Measurements from ENCODE around the gene PUS10. TPM values are rescaled to one million over a fixed set of nuclear protein-coding genes. Genes with fewer than 3 reads are reported as not detected.

PUS10 gene
- total RNA-seq, 2 experiments from 2014 or later, result 3.3 to 7.5 TPM

GRCh38 chr2:61023670-61024069, 5.6 kb upstream of the PUS10 start:
- no peak for TF ChIP-seq CTCF (conservative IDR thresholded peaks at IDR 0.05; ENCODE audit: low read length)
- TF ChIP-seq EZH2phosphoT487 (IDR thresholded peaks at IDR 0.05; ENCODE audit: borderline replicate concordance, low read depth, low read length), result no peak
- POLR2A ChIA-PET, result no interaction called here
- Histone ChIP-seq H3K79me2 (ENCODE audit: insufficient read depth, low read depth, low read length) (peaks cover 33% of the 10 kb centered on the region), H3K4me3 (ENCODE audit: low read depth, low read length, poor library complexity, severe bottlenecking) (no peak overlapping the region), H3K4me2 (ENCODE audit: low read length) (no peak overlapping the region), H3K4me1 (ENCODE audit: insufficient read depth, low read length, poor library complexity, severe bottlenecking) (peaks cover 10% of the 10 kb centered on the region), H3K36me3 (ENCODE audit: insufficient read depth, low read length) (peaks cover 48% of the 10 kb centered on the region), H3K27ac (ENCODE audit: low read depth, low read length, poor library complexity, severe bottlenecking) (no peak overlapping the region), H3K9me3 (ENCODE audit: low read length) (peaks cover 6% of the 10 kb centered on the region), H3K9me2 (ENCODE audit: insufficient read depth, low read length) (no peaks in the 10 kb centered on the region), H2AFZ (ENCODE audit: low read length) (no peak overlapping the region), H4K20me1 (ENCODE audit: insufficient read depth, low read length) (peaks cover 2% of the 10 kb centered on the region; the same call in 1 of the 2 replicates)
- intact Hi-C loops (cut with micrococcal nuclease; ENCODE audit: unreplicated experiment), result no loop called here
- CTCF ChIA-PET (ENCODE audit: unreplicated experiment), result no interaction called here
- no peak for DNase-seq (ENCODE audit: low spot score)
- no TSS peak for BruUV-seq (replicated peaks)

DNA sequence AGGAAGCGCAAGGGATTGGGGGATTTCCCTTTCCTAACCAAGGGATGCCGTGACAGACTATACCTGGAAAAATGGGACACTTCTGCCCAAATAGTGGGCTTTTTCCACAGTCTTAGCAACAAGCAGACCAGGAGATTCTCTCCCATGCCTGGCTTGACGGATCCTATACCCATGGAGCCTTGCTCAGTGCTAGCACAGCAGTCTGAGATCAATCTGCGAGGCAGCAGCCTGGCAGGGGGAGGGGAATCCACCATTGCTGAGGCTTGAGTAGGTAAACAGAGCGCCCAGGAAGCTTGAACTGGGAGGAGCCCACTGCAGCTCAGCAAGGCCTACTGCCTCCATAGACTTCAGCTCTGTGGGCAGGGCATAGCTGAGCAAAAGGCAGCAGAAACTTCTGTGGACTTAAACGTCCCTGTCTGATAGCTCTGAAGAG, 3.2 kb upstream of the PUS10 start:
- intact Hi-C loops (cut with micrococcal nuclease; ENCODE audit: unreplicated experiment), result no loop called here
- ChIA-PET POLR2A (interaction anchor here (1.0 to 1.2 kb wide), 3 partner anchors 14 to 845 kb away, joined by 3 read pairs; no protein-coding TSS in a partner anchor), CTCF (ENCODE audit: unreplicated experiment) (no interaction called here)
- no TSS peak for BruUV-seq (replicated peaks)
- no peak overlapping the region for H2AFZ ChIP-seq (ENCODE audit: low read length)
- H3K27ac ChIP-seq (ENCODE audit: low read depth, low read length, poor library complexity, severe bottlenecking), result no peak overlapping the region
- H3K4me1 ChIP-seq (ENCODE audit: insufficient read depth, low read length, poor library complexity, severe bottlenecking), result peaks cover 12% of the 10 kb centered on the region
- H3K9me2 ChIP-seq (ENCODE audit: insufficient read depth, low read length), result no peaks in the 10 kb centered on the region
- H3K4me3 ChIP-seq (ENCODE audit: low read depth, low read length, poor library complexity, severe bottlenecking), result no peak overlapping the region
- no peak for TF ChIP-seq CTCF (conservative IDR thresholded peaks at IDR 0.05; ENCODE audit: low read length)
- TF ChIP-seq EZH2phosphoT487 (IDR thresholded peaks at IDR 0.05; ENCODE audit: borderline replicate concordance, low read depth, low read length), result no peak
- H4K20me1 ChIP-seq (ENCODE audit: insufficient read depth, low read length), result peaks cover 6% of the 10 kb centered on the region; the same call in 1 of the 2 replicates
- no peak for DNase-seq (ENCODE audit: low spot score)
- H3K79me2 ChIP-seq (ENCODE audit: insufficient read depth, low read depth, low read length), result peaks cover 49% of the 10 kb centered on the region
- peaks cover 45% of the 10 kb centered on the region for H3K36me3 ChIP-seq (ENCODE audit: insufficient read depth, low read length)
- no peak overlapping the region for H3K4me2 ChIP-seq (ENCODE audit: low read length)
- peaks cover 6% of the 10 kb centered on the region for H3K9me3 ChIP-seq (ENCODE audit: low read length)

- TF ChIP-seq EZH2phosphoT487 (IDR thresholded peaks at IDR 0.05; ENCODE audit: borderline replicate concordance, low read depth, low read length) (no peak), CTCF (conservative IDR thresholded peaks at IDR 0.05; ENCODE audit: low read length) (no peak)
- H2AFZ ChIP-seq (ENCODE audit: low read length), result no peak overlapping the region; the same call in 1 of the 2 replicates
- H3K4me3 ChIP-seq (ENCODE audit: low read depth, low read length, poor library complexity, severe bottlenecking), result peak overlapping the region; percentile 89
- no peaks in the 10 kb centered on the region for H3K9me2 ChIP-seq (ENCODE audit: insufficient read depth, low read length)
- H3K79me2 ChIP-seq (ENCODE audit: insufficient read depth, low read depth, low read length), result peaks cover 57% of the 10 kb centered on the region
- BruUV-seq (replicated peaks), result no TSS peak
- H3K4me2 ChIP-seq (ENCODE audit: low read length), result peak overlapping the region; percentile 95
- DNase-seq (ENCODE audit: low spot score), result no peak
- CTCF ChIA-PET (ENCODE audit: unreplicated experiment), result no interaction called here
- H3K9me3 ChIP-seq (ENCODE audit: low read length), result peaks cover 6% of the 10 kb centered on the region
- H4K20me1 ChIP-seq (ENCODE audit: insufficient read depth, low read length), result peaks cover 6% of the 10 kb centered on the region; the same call in 1 of the 2 replicates
- H3K36me3 ChIP-seq (ENCODE audit: insufficient read depth, low read length), result peaks cover 40% of the 10 kb centered on the region
- peaks cover 22% of the 10 kb centered on the region for H3K4me1 ChIP-seq (ENCODE audit: insufficient read depth, low read length, poor library complexity, severe bottlenecking)
- POLR2A ChIA-PET, result no interaction called here
- intact Hi-C loops (cut with micrococcal nuclease; ENCODE audit: unreplicated experiment), result loop anchor here (5.0 kb wide), 1 partner anchor 519 kb away; the partner anchor contains the start of gene XPO1
- peak overlapping the region; percentile 87 for H3K27ac ChIP-seq (ENCODE audit: low read depth, low read length, poor library complexity, severe bottlenecking)
These were observed 743 bp upstream of the PUS10 start for GRCh38 chr2:61018798-61019197.
